Endothelial cell (in vitro differentiated cells): ENCODE data around the gene ZFP36L2. TPM values are rescaled to one million over a fixed set of nuclear protein-coding genes. Genes with fewer than 3 reads are reported as not detected.
A peak's percentile ranks its signal among the peaks of the same experiment; 100 is the strongest.

Experiments used
- DNase-seq: peaks from one replicate; pipeline ENCODE4 v3.0.0; 2021; ENCODE audit warnings: low spot score
- H3K27ac Mint-ChIP-seq: one replicate; pipeline ENCODE4 v1.8.0; 2021; ENCODE audit warnings: mixed read lengths, inconsistent platforms; ENCODE audit not compliant: unreplicated experiment
- H3K27me3 Mint-ChIP-seq: one replicate; pipeline ENCODE4 v1.8.0; 2021; ENCODE audit warnings: mild to moderate bottlenecking, moderate library complexity, mixed read lengths, inconsistent platforms; ENCODE audit not compliant: unreplicated experiment
- H3K36me3 Mint-ChIP-seq: one replicate; pipeline ENCODE4 v1.8.0; 2021; ENCODE audit warnings: mild to moderate bottlenecking, low read depth, mixed read lengths, inconsistent platforms; ENCODE audit not compliant: unreplicated experiment
- H3K4me1 Mint-ChIP-seq: one replicate; pipeline ENCODE4 v1.8.0; 2021; ENCODE audit warnings: mild to moderate bottlenecking, mixed read lengths, inconsistent platforms; ENCODE audit not compliant: unreplicated experiment
- H3K4me3 Mint-ChIP-seq: one replicate; pipeline ENCODE4 v1.8.0; 2021; ENCODE audit warnings: mild to moderate bottlenecking, mixed read lengths, inconsistent platforms; ENCODE audit not compliant: unreplicated experiment
- H3K9me3 Mint-ChIP-seq: one replicate; pipeline ENCODE4 v1.8.0; 2021; ENCODE audit warnings: mixed read lengths, inconsistent platforms; ENCODE audit not compliant: unreplicated experiment
- CTCF ChIP-seq: fragments of 200-600 bp; sonication (generic); IDR thresholded peaks from one replicate; pipeline ENCODE4 v1.5.0; 2021; ENCODE audit warnings: antibody characterized with exemption; ENCODE audit not compliant: unreplicated experiment
- total RNA-seq: library from RNA; stranded (reverse); fragmentation: NEBNext Ultra II Directional; extraction: Animal tissue kit (Norgen Biotek cat#: 25700); gene quantifications from one replicate; pipeline ENCODE4 v1.2.1, GENCODE V29; 2021; ENCODE audit not compliant: unreplicated experiment

The ZFP36L2 gene
- total RNA-seq, 1 donor from 2014 or later = 72.1 TPM

DNA sequence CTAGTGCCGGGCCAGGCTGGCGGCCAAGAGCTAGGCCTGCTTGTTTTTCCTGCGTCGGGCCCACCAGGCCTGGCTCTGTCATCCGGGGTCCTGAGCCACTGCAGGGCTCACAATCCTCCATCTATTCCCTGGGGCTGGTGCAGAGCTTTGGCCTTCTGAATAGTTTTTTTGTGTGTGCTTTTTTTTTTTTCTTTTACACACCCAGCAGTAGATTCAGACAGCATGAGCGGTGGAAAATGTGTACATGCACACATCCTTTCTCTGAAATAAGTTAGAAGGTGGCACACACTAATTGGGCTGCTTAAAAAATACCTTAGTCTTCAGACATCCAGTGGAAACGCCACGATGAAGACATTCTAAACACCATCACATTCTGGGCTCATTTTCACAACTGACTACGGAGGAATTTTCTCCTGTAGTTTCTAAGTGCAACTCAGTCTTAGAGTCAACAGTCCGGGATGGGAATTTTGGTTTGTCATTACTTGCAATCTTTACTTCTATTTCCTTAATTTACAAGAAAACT lies 6.1 kb downstream of the ZFP36L2 start:
- Mint-ChIP-seq H3K36me3 (peaks cover 16% of the 10 kb centered on the region), H3K9me3 (no peaks in the 10 kb centered on the region), H3K27me3 (peaks cover 15% of the 10 kb centered on the region), H3K4me3 (peak overlapping the region; percentile 86), H3K4me1 (peaks cover 54% of the 10 kb centered on the region), H3K27ac (peak overlapping the region; percentile 96)
- no peak for DNase-seq
- no peak for TF ChIP-seq CTCF

DNA sequence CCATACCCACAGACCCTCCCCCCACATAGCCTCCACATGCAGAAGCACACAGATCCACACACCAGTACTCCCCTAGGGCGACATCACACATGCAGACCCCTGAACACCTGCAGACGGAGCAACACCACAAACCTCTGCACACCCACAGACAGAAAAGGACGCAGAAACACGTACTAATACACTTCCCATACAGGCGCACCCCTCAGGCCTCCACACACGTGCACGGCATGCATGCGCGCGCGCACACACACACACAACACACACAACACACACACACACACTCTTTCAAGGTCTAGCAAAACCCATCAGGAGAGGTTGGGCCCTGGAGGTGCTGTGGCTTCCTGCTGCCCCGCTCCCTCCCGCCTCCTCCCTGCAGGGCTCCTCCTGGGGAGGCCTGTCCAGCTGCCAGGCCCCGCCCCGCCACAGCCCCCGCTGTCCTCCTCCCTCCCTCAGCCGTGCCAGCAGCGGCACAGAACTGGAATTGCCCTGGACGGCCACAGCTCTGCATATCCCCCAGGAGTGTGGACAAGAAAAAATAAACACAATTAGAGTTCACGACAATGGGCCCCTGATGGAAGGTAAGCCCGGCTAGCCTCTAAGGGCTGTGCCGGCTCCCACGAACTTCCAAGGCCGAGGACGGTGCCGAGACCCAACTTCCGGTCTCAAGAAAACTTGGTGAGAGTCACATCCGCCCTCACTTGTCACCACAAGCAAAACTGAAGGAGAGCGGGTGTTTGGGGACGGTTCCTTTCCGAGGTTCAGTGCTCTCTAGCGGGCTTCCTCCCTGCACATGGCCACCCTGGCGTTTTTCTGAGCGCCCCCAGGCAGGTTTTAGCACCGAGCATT lies 6.8 kb downstream of the ZFP36L2 start:
- peak; percentile 53 for DNase-seq
- H3K4me1 Mint-ChIP-seq = peaks cover 54% of the 10 kb centered on the region
- peak overlapping the region; percentile 86 for H3K4me3 Mint-ChIP-seq
- H3K9me3 Mint-ChIP-seq = no peaks in the 10 kb centered on the region
- peak overlapping the region; percentile 96 for H3K27ac Mint-ChIP-seq
- TF ChIP-seq CTCF = no peak
- H3K36me3 Mint-ChIP-seq = peaks cover 16% of the 10 kb centered on the region
- H3K27me3 Mint-ChIP-seq = peaks cover 15% of the 10 kb centered on the region

DNA sequence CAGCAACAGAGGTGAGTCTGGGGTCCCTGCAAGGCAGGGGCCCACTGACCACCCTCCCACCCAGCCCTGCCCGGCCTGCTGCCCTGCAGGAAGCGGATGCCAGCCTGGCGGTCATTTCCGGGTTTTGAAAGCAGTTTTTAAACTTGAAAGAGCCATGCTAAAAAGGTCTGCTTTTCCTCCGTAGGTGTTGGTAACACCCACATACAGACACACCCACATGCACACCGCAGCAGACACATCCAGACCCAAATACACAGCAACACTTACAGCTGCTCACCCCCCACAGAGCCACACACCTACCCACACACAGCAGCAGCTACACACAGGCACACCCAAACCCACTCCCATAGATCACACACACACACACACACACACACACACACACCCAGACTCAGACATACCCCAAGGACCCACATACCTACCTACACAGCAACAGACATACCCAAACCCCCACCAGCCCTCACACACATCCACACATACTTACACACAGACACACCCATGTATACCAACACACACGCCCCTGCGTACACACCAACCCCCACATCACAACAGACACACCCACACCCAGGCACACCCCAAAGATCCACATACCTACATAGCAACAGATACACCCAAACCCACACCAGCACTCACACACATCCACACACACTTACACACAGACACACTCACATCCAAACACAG lies 7.6 kb downstream of the ZFP36L2 start:
- Mint-ChIP-seq H3K27me3 (peaks cover 14% of the 10 kb centered on the region), H3K9me3 (no peaks in the 10 kb centered on the region), H3K36me3 (peaks cover 12% of the 10 kb centered on the region), H3K27ac (peak overlapping the region; percentile 96), H3K4me3 (peak overlapping the region; percentile 76), H3K4me1 (peaks cover 54% of the 10 kb centered on the region)
- peak; percentile 45 for DNase-seq
- TF ChIP-seq CTCF = no peak

GRCh38 chr2:43218155-43218701 lies 8.2 kb downstream of the ZFP36L2 start:
- peak overlapping the region; percentile 30 for H3K27ac Mint-ChIP-seq
- H3K36me3 Mint-ChIP-seq = peaks cover 6% of the 10 kb centered on the region
- no peaks in the 10 kb centered on the region for H3K9me3 Mint-ChIP-seq
- H3K27me3 Mint-ChIP-seq = peaks cover 10% of the 10 kb centered on the region
- no peak overlapping the region for H3K4me3 Mint-ChIP-seq
- peaks cover 50% of the 10 kb centered on the region for H3K4me1 Mint-ChIP-seq
- TF ChIP-seq CTCF = no peak
- DNase-seq = no peak
